ENCODE data around the gene EEF2K. TPM values are rescaled to one million over a fixed set of nuclear protein-coding genes. Genes with fewer than 3 reads are reported as not detected.

EEF2K gene
- total and polyA plus RNA-seq, 2 donors (not counting 1 experiment from before 2014, with no cell fraction given), result 11.8 to 28.7 TPM

GRCh38 chr16:22222998-22223397, 16.9 kb downstream of the EEF2K start:
- DNase-seq (no peak), ATAC-seq (ENCODE audit: low read depth) (no peak)
- WGBS (ENCODE audit: insufficient coverage), result no CpG with 5 or more reads among the region's 1 CpG
- intact Hi-C loops (cut with micrococcal nuclease), result no loop called here
- no peaks in the 10 kb centered on the region for H3K27me3 ChIP-seq (replicated peaks in 1 of 4; ENCODE audit: control extremely low read depth in 1 of 4, control insufficient read depth in 3 of 4, insufficient read depth in 4 of 4, low read length in 3 of 4)
- H4K20me1 ChIP-seq (ENCODE audit: control insufficient read depth, insufficient read depth, low read length, poor library complexity, severe bottlenecking), result no peaks in the 10 kb centered on the region
- Mint-ChIP-seq H3K27ac (no peak overlapping the region), H3K27me3 (no peaks in the 10 kb centered on the region), H3K9me3 (ENCODE audit: insufficient read depth) (no peaks in the 10 kb centered on the region), H3K4me1 (peaks cover 7% of the 10 kb centered on the region), H3K4me3 (no peak overlapping the region)
- H3K4me1 ChIP-seq (ENCODE audit: control insufficient read depth in 2 of 2, insufficient read depth in 2 of 2, low read length in 2 of 2), result peaks cover 7 to 11% of the 10 kb centered on the region in 2 donors
- H3K4me2 ChIP-seq (replicated peaks; ENCODE audit: low read depth, low read length, poor library complexity, severe bottlenecking), result no peak overlapping the region
- no peak overlapping the region for H3K27ac ChIP-seq (ENCODE audit: low read length in 2 of 2)
- H3K79me2 ChIP-seq (ENCODE audit: control insufficient read depth, insufficient read depth, low read length), result peaks cover 17% of the 10 kb centered on the region
- no peak overlapping the region for H3K9ac ChIP-seq (ENCODE audit: low read length)
- H3K36me3 ChIP-seq (replicated peaks in 1 of 2; ENCODE audit: control extremely low read depth in 1 of 2, control insufficient read depth in 1 of 2, extremely low read depth in 1 of 2, insufficient read depth in 2 of 2, low read length in 1 of 2), result peaks cover 0 to 3% of the 10 kb centered on the region in 2 experiments
- H2AFZ ChIP-seq (ENCODE audit: insufficient read depth, low read depth, low read length, poor library complexity, severe bottlenecking), result no peak overlapping the region
- no peaks in the 10 kb centered on the region for H3K9me3 ChIP-seq (ENCODE audit: control extremely low read depth in 1 of 3, control insufficient read depth in 2 of 3, insufficient read depth in 1 of 3, low read length in 2 of 3)
- CTCF ChIA-PET, result no interaction called here
- H3K4me3 ChIP-seq (ENCODE audit: control extremely low read depth in 1 of 5, extremely low read depth in 1 of 5, insufficient read depth in 1 of 5, low read depth in 2 of 5, low read length in 4 of 5), result no peak overlapping the region
- TF ChIP-seq CTCF (IDR thresholded peaks at IDR 0.05) (no peak), EZH2 (IDR thresholded peaks at IDR 0.05; ENCODE audit: borderline replicate concordance, insufficient read depth, low read depth, low read length, poor library complexity, severe bottlenecking) (no peak)
- POLR2A ChIA-PET, result no interaction called here

DNA sequence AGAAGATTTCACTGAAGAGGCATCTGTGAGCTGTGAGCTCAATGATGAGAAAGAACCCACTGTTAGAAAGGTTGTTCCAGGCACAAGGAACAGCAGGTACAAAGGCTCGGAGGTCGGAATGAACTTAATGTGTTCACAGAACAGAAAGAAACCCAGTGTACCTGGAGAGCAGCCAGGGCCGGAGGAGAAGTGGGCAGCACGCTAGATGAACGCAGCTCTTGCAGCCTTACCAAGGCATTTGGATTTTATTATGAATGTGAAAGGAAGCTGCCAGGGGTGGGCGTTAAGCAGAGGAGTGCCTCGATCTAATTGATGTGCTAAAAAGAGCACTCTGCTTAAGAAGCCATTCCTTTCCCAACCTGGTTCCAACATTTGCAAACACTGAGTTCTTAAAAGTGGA, 19.0 kb downstream of the EEF2K start:
- no peaks in the 10 kb centered on the region for H3K4me1 ChIP-seq (ENCODE audit: control insufficient read depth in 2 of 2, insufficient read depth in 2 of 2, low read length in 2 of 2)
- intact Hi-C loops (cut with micrococcal nuclease), result no loop called here
- no peak overlapping the region for H3K4me2 ChIP-seq (replicated peaks; ENCODE audit: low read depth, low read length, poor library complexity, severe bottlenecking)
- no peaks in the 10 kb centered on the region for H3K9me3 ChIP-seq (ENCODE audit: control extremely low read depth in 1 of 3, control insufficient read depth in 2 of 3, insufficient read depth in 1 of 3, low read length in 2 of 3)
- H3K27me3 ChIP-seq (replicated peaks in 1 of 4; ENCODE audit: control extremely low read depth in 1 of 4, control insufficient read depth in 3 of 4, insufficient read depth in 4 of 4, low read length in 3 of 4), result no peaks in the 10 kb centered on the region
- peaks cover 0 to 3% of the 10 kb centered on the region in 2 experiments for H3K36me3 ChIP-seq (replicated peaks in 1 of 2; ENCODE audit: control extremely low read depth in 1 of 2, control insufficient read depth in 1 of 2, extremely low read depth in 1 of 2, insufficient read depth in 2 of 2, low read length in 1 of 2)
- H3K9me3 Mint-ChIP-seq (ENCODE audit: insufficient read depth), result no peaks in the 10 kb centered on the region
- H3K79me2 ChIP-seq (ENCODE audit: control insufficient read depth, insufficient read depth, low read length), result peaks cover 11% of the 10 kb centered on the region
- H2AFZ ChIP-seq (ENCODE audit: insufficient read depth, low read depth, low read length, poor library complexity, severe bottlenecking), result no peak overlapping the region
- H3K9ac ChIP-seq (ENCODE audit: low read length), result no peak overlapping the region
- ATAC-seq (ENCODE audit: low read depth), result no peak
- no peak for DNase-seq
- TF ChIP-seq CTCF (IDR thresholded peaks at IDR 0.05) (no peak), EZH2 (IDR thresholded peaks at IDR 0.05; ENCODE audit: borderline replicate concordance, insufficient read depth, low read depth, low read length, poor library complexity, severe bottlenecking) (no peak)
- no peak overlapping the region for H3K4me3 Mint-ChIP-seq
- POLR2A ChIA-PET, result no interaction called here
- no peak overlapping the region for H3K27ac Mint-ChIP-seq
- CTCF ChIA-PET, result interaction anchor here (0.6 to 1.2 kb wide), 3 partner anchors 14 to 153 kb away, joined by 3 read pairs; no protein-coding TSS in a partner anchor
- H3K27ac ChIP-seq (ENCODE audit: low read length in 2 of 2), result no peak overlapping the region
- H3K27me3 Mint-ChIP-seq, result no peaks in the 10 kb centered on the region
- H3K4me1 Mint-ChIP-seq, result no peaks in the 10 kb centered on the region
- no peak overlapping the region for H3K4me3 ChIP-seq (ENCODE audit: control extremely low read depth in 1 of 5, extremely low read depth in 1 of 5, insufficient read depth in 1 of 5, low read depth in 2 of 5, low read length in 4 of 5)
- 98% methylated on average over 6 of the region's 7 CpGs for WGBS (ENCODE audit: insufficient coverage)
- no peaks in the 10 kb centered on the region for H4K20me1 ChIP-seq (ENCODE audit: control insufficient read depth, insufficient read depth, low read length, poor library complexity, severe bottlenecking)
